HG03095 (cell line): Measurements from ENCODE around the gene PRUNE1.

ENCODE experiments used
- ATAC-seq: cut with Tn5 transposase; IDR thresholded peaks from one replicate; pipeline ENCODE4 v1.9.1; 2021; ENCODE audit warnings: moderate library complexity; ENCODE audit not compliant: unreplicated experiment

PRUNE1 gene

DNA sequence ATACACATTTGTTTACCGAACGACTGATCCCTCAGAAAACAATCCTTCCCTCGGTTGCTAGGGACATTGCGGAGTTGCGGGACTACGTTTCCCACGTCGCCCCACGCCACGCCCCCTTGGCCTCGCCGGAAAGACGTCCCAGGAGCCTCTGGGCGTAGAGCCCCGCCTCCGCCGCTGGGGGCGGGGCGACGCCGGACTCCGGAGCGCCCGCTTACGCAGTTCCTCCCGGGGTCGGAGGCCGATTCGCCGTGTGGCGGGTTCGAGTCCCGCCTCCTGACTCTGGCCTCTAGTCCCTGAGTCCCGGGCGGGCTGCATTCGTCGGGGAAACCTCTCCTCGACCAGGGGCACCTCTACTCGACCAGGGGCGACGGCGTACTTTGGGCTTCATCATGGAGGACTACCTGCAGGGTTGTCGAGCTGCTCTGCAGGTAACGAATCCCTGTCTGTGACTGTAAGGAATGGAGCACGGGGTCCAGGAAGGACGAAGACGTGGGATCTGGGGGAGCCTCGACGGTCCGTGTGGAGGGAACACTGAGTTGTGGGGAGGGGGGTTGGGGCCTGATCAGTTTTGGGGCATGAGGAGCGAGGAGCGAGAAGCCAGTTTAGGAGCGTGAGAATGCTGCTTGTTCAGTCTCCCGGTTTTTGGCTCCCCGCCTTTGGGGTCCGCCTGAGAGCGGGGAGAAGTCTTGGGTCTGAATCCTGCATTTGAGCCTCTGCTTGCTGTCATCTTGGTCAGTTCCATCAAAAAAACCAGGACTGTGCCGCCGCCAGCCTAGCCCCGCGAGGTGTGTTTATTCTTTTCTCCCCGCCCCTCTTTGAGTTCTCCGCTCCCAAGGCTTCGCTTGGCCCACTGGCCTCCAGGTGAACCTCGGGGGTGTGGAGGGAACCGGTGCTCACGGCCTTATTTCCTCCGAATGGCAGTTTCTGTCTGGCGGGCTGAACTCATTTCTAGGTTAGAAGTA lies at the start of gene PRUNE1:
PRUNE1 (plus strand) TSS at position 206 of the 962 bp plus-strand sequence; CDS start at position 390, 184 bp downstream.
- ATAC-seq: no peak

GRCh38 chr1:150960646-150961045 lies 47.6 kb upstream of the PRUNE1 start:
- ATAC-seq: no peak

DNA sequence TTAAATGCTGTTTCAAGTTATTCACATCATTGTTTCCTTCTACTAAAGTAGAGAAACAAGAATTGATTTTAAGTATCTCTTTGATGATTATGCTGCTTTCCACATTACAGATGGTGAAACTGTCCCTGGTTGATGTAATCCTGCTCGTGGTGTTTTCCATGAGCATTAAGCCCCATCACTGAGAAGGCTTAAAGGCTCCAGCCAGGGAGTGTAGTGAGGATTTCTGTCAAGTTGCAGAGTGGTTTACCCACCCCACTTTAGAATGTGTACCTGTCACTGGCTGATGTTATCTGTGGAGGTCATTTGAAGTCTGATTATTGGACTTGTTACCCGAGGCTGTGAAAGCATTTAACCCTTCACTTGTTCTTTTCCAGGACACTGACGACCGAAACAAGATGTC lies 46.5 kb upstream of the PRUNE1 start:
- ATAC-seq: no peak

DNA sequence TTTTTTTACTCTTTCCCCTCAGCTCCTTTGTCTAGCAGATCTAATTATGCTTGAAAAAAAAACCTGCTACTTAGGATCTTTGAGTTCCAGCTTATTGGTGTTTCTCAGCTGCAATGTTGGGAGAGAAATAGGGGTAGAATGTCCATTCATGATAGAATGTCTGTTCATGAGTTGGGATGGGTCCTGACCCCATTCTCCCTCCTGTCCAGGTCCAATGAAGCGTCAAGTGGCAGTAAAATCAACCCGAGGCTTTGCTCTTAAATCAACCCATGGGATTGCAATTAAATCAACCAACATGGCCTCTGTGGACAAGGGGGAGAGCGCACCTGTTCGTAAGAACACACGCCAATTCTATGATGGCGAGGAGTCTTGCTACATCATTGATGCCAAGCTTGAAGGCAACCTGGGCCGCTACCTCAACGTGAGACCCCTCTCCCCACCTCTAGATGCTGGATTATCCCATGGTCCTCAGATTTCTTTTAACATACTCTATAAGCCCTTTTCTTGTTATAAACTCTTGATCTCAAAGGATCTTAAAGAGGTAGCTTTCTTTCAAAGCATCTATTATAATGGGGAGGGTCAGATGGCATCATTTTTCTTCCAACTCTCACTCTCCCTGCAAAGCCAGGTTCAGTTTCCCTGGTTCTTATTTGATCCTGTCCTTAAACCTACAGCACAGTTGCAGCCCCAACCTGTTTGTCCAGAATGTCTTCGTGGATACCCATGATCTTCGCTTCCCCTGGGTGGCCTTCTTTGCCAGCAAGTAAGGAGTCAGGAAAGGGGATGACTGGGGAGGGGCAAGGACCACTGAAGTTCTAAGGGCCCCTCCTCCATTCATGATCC lies 44.7 kb upstream of the PRUNE1 start:
- ATAC-seq: no peak

GRCh38 chr1:150964164-150964489 lies 44.1 kb upstream of the PRUNE1 start:
- ATAC-seq: no peak

GRCh38 chr1:150965605-150966004 lies 42.6 kb upstream of the PRUNE1 start:
- no peak for ATAC-seq

GRCh38 chr1:150966011-150966410 lies 42.2 kb upstream of the PRUNE1 start:
- no peak for ATAC-seq

DNA sequence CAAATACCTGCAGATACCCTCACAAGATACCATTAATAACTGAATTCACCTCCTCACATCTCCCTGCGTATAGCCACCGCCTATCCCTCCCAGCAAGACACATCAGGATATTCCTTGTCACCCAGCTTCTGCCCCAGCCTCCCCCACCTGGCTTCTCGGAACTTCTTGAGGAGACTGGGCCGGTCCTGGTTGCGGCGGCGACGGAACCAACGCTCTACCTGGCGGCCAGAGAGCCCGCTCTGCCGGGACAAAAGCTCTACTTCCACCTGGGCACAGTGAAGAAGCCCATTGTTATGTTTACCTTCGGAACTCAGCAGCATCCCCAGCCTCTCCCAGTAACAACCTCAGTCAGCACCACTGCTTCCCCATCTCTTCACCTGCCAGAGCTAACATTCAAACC lies 40.3 kb upstream of the PRUNE1 start:
- ATAC-seq: no peak

- no peak for ATAC-seq
Measured at GRCh38 chr1:150968491-150968890, 39.8 kb upstream of the PRUNE1 start.

DNA sequence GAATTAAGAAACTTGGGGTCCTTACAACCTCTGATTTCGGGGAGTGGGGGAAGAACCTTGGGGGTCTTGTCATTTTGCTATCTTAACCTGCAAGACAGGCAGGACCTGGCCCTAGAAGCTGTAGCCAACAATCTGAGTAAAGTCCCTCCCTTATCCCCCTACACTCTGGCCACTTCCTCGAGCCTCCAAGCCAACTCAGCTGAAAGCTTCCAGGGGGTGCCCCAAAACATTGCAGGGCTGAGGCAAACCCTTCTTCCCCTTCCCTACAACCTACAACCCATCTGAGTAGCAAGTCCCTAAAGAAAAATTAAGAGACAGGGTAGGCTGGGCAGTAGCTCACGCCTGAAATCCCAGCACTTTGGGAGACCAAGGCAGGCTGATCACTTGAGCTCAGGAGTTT lies 38.6 kb upstream of the PRUNE1 start:
- ATAC-seq: no peak

- ATAC-seq: no peak
Measured at GRCh38 chr1:150970808-150971582, 37.3 kb upstream of the PRUNE1 start.

DNA sequence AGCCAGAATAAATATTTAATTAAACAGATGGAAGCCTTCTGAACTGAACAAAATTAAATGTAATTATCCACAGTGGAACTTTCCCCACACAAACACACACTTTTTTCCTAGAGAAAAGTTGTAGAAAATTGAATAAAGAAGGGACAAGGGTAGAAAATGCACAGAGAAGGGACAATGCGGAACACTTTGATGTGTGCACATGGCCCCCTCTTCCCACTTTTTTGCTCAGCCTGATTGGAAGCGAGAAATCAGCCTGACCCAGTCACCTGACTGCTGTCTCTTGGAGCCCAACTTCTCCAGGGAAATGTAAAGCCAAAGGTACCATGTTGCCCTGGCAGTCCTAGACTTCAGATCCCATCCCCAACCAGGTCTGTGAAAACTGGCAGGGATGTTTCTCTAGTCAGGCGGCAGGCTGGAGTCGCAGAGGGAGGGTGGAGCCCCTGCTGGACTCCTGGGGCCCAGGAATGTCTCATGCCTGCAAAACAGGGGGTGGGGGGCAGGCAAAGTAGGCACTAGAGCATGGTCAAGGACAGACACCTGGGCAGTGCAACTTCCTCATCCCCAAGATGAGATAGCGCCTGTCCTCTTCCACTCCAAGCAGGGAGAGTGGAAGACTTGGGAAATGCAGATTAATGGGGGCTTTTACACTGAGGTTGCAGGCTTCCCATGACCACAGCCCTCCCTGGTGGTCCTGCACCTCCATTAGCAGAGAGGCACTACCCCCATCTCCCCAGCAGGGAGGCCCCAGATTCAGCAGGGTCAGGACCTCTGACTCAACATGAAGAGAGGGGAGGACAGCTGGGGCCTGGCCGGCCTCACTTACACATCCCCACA lies 36.4 kb upstream of the PRUNE1 start:
- ATAC-seq: no peak

- no peak for ATAC-seq
Measured at GRCh38 chr1:150972417-150972940, 35.8 kb upstream of the PRUNE1 start.

DNA sequence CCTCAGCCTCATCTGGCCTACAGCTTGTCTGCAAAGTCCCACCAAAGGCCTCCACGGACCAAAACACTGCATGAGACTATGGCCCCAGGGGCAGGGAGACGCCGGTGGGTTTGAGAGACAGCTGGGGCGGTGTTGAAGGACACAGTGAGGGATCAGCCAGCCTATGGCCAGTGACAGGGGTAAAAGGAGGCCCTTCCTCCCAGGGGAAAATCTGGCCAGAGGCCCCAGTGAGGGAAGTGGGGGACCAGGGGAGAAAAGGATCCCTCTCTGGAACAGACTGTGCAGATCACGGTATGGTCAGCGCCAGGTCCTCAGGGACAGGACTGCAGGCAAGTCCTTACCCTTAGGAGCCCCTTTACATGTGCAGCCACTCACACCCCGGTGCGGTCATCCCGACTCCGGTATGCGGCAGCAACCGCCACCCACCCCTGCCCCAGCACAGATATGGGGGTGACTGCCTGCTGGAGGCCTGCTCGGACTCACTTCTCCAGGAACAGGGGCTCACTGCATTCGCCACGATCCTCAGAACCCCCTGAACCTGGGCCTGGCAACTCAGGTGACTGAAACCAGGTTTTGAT lies 34.9 kb upstream of the PRUNE1 start:
- no peak for ATAC-seq

DNA sequence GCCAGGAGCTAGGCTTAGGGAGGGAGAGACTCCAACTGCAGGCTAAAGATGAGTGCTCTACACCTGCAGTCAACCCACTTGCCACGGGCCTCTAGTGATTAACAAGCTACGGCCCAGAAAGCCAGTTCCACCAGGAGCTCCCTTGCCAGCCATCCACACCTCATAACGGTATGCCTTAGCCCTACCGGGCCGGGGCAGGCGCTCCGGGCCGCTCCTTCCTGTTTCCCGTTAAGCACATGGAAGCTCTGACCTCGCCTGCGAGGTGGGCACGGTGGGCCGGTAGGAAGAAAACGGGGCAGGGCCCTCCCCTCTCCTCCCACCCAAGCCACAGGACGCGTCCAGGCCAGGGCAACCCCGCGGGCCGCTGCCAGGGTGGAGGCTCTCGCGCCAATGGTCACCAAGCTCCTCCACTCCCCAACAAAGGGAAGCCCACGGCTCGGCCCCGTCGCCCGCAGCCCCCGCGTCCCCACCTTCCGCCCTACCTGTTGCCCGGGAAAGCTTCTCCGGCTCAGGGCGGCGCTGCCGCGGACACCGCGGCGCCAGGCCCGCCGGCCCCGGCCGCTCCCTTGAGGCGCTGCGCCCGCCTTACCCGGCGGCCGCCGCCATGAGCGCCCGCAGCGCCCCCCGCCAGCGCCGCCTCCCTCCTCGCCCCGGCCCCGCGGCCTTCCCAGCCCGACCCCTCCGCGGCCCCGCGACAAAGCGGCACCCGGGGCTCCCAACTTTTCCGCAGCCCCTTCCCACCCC lies 34.2 kb upstream of the PRUNE1 start:
- ATAC-seq: peak; percentile 32

- peak; percentile 50 for ATAC-seq
Measured at GRCh38 chr1:150974580-150975478, 33.4 kb upstream of the PRUNE1 start, which contains the start of gene CERS2. Gene CERS2, minus strand, starts transcription at chr1:150974835. Its CDS starts 5,745 bp downstream, at chr1:150969090.

- ATAC-seq: no peak
Measured at GRCh38 chr1:150976401-150976821, 31.8 kb upstream of the PRUNE1 start.
